K562 (cell line): ENCODE results near the gene RNF166. TPM values are rescaled to one million over a fixed set of nuclear protein-coding genes. Genes with fewer than 3 reads are reported as not detected.
A peak's percentile ranks its signal among the peaks of the same experiment; 100 is the strongest.

ENCODE experiments used
- DMBX1 ChIP-seq: fragments of 250-450 bp; sonication (Bioruptor Pico); IDR thresholded peaks from 2 replicates; pipeline ENCODE4 v1.8.0; 2022; ENCODE audit warnings: inconsistent platforms, mild to moderate bottlenecking, moderate library complexity, borderline replicate concordance
- EGR1 ChIP-seq: fragments of 450-650 bp; conservative IDR thresholded peaks from 2 replicates; pipeline ENCODE4 v1.6.1; 2017; ENCODE audit warnings: mild to moderate bottlenecking
- EP400 ChIP-seq: fragments of 450-650 bp; IDR thresholded peaks from 2 replicates; pipeline ENCODE4 v1.6.1; 2017; ENCODE audit warnings: antibody characterized with exemption, mild to moderate bottlenecking, moderate library complexity
- HCFC1 ChIP-seq: IDR thresholded peaks from 2 replicates; pipeline ENCODE4 v1.6.1; 2012; ENCODE audit warnings: low read depth, low read length, improper control_type of control experiment
- POLR3G ChIP-seq: IDR thresholded peaks from 2 replicates; pipeline ENCODE4 v1.6.1; 2011; ENCODE audit not compliant: insufficient read length, insufficient replicate concordance; ENCODE audit errors: extremely low read depth
- PRPF4 ChIP-seq: fragments of 200-400 bp; formaldehyde crosslinking; IDR thresholded peaks from one replicate; pipeline ENCODE4 v1.6.1; 2017; ENCODE audit warnings: low read length, low read depth, mild to moderate bottlenecking; ENCODE audit not compliant: insufficient read depth, poor library complexity, severe bottlenecking
- RAD21 ChIP-seq, 2 experiments: fragments of 250-450 bp in 1 of 2; fragments of 450-650 bp in 1 of 2; sonication (Bioruptor Pico) in 1 of 2; formaldehyde crosslinking in 1 of 2; IDR thresholded peaks in 1 of 2; conservative IDR thresholded peaks in 1 of 2; 2 replicates each; pipeline versions ENCODE4 v1.4.0 to v1.8.0; 2020 to 2022; ENCODE audit warnings: mild to moderate bottlenecking in 2 of 2, moderate library complexity in 1 of 2
- RFX5 ChIP-seq: IDR thresholded peaks from 2 replicates; pipeline ENCODE4 v1.6.1; 2011; ENCODE audit warnings: low read depth, mild to moderate bottlenecking, improper control_type of control experiment, low read length
- TGIF2 ChIP-seq: sonication (generic); formaldehyde crosslinking; IDR thresholded peaks from 2 replicates; pipeline ENCODE4 v1.8.1; 2022; ENCODE audit warnings: mild to moderate bottlenecking, missing genetic modification reagents, moderate library complexity
- THRAP3 ChIP-seq: fragments of 450-650 bp; IDR thresholded peaks from 2 replicates; pipeline ENCODE4 v1.6.1; 2016; ENCODE audit warnings: mild to moderate bottlenecking, inconsistent platforms, borderline replicate concordance
- TSC22D4 ChIP-seq: fragments of 450-650 bp; IDR thresholded peaks from 2 replicates; pipeline ENCODE4 v1.6.1; 2016; ENCODE audit warnings: missing genetic modification characterization, missing biosample characterization, control low read depth
- ZBTB1 ChIP-seq: sonication (generic); formaldehyde crosslinking; IDR thresholded peaks from 2 replicates; pipeline ENCODE4 v1.8.1; 2023; ENCODE audit warnings: missing genetic modification reagents, low read depth, mild to moderate bottlenecking, borderline replicate concordance
- ZNF764 ChIP-seq: fragments of 250-450 bp; sonication (Bioruptor Pico); IDR thresholded peaks from 2 replicates; pipeline ENCODE4 v1.4.0; 2020; ENCODE audit warnings: low read depth, mild to moderate bottlenecking, moderate library complexity
- polyA plus RNA-seq, 8 experiments: library from polyadenylated mRNA; depleted of rRNA in 4 of 8; stranded (reverse) in 5 of 8; unstranded in 3 of 8; fragments of >200 nt; fragmentation: Nextera tagmentation in 2 of 8; fragmentation: Illumina TruSeq in 1 of 8; extraction: Ambion mirVana in 2 of 8; extraction: Trizol in 1 of 8; gene quantifications; 2 replicates each; pipeline versions ENCODE4 v1.2.1 to v1.2.3, GENCODE V29; 2011 to 2014; ENCODE audit warnings: inconsistent platforms in 1 of 8, missing spikeins in 1 of 8
- total RNA-seq, 7 experiments: library from RNA; depleted of rRNA in 6 of 7; stranded (reverse); fragments of >200 nt in 6 of 7; fragmentation: Illumina TruSeq in 2 of 7; extraction: Trizol in 2 of 7; gene quantifications; 2 replicates each; pipeline versions ENCODE4 v1.2.1 to v1.2.3, GENCODE V29; 2011 to 2021; ENCODE audit warnings: low replicate concordance in 1 of 7
- TF ChIP-seq, protein P1 (sequence below): fragments of 250-450 bp; sonication (Bioruptor Pico); IDR thresholded peaks from 2 replicates; pipeline ENCODE4 v1.4.0; 2020; ENCODE audit warnings: mild to moderate bottlenecking
- TF ChIP-seq, protein P2 (sequence below): sonication (generic); formaldehyde crosslinking; IDR thresholded peaks from 2 replicates; pipeline ENCODE4 v1.8.0; 2022; ENCODE audit warnings: mild to moderate bottlenecking, missing genetic modification reagents
- TF ChIP-seq, protein P3 (sequence below), 2 experiments: fragments of 450-650 bp; conservative IDR thresholded peaks; 2 replicates each; pipeline ENCODE4 v1.6.1; 2017; ENCODE audit warnings: mild to moderate bottlenecking in 2 of 2, moderate library complexity in 2 of 2
- TF ChIP-seq, protein P4 (sequence below): sonication (generic); formaldehyde crosslinking; IDR thresholded peaks from 2 replicates; pipeline ENCODE4 v1.8.0; 2022; ENCODE audit warnings: mild to moderate bottlenecking, low read depth, missing genetic modification reagents
- TF ChIP-seq, protein P5 (sequence below): sonication (generic); formaldehyde crosslinking; IDR thresholded peaks from 2 replicates; pipeline ENCODE4 v1.8.0; 2022; ENCODE audit warnings: mild to moderate bottlenecking, missing genetic modification reagents

RNF166 gene
- total and polyA plus RNA-seq, 9 of the 15 experiments (the other 6 are each of a cell fraction or from before 2014, with no cell fraction given), result 0.56 to 60.3 (median 19.5) TPM

DNA sequence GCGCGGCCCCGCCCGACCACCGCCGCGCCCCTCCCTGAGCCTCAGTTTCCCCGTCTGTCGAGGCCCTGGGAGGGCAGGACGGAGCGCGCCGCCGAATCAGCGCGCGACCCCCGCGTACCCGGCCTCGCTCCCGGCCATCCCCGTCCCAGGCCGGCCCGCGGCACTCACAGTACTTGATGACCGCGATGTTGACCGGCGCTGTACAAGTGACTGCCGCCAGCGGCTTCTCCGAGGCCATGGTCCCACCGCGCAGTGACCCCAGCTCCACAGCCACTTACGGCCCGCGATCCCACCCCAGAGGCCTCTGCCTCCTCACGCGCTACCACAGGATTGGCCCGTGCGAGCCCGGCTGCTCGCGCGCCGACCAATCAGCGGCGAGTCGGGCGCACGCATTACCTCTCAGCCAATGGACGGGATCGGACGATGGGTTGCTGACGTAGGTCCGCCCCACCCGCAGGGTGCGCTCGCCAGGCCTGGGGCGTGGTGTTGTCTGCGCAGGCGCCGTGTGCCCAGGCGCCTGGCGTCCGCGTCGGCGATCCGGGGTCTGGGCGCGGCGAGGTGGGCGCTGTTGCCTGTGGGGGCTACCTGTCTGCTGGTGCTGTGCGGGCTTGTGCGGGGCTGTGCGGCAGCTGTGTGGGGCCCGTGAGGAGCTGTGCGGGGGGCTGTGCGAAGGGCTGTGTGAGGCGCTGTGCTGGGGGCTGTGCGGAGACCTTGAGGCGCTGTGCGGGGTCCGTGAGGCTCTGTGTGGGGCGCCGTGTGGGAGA, 43.2 kb downstream of the RNF166 start, which contains the start of gene MVD (continued):
- TF ChIP-seq, protein P1, sequence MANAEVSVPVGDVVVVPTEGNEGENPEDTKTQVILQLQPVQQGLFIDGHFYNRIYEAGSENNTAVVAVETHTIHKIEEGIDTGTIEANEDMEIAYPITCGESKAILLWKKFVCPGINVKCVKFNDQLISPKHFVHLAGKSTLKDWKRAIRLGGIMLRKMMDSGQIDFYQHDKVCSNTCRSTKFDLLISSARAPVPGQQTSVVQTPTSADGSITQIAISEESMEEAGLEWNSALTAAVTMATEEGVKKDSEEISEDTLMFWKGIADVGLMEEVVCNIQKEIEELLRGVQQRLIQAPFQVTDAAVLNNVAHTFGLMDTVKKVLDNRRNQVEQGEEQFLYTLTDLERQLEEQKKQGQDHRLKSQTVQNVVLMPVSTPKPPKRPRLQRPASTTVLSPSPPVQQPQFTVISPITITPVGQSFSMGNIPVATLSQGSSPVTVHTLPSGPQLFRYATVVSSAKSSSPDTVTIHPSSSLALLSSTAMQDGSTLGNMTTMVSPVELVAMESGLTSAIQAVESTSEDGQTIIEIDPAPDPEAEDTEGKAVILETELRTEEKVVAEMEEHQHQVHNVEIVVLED (CRISPR knock-in tag), result peak; percentile 70
- TF ChIP-seq, protein P2, sequence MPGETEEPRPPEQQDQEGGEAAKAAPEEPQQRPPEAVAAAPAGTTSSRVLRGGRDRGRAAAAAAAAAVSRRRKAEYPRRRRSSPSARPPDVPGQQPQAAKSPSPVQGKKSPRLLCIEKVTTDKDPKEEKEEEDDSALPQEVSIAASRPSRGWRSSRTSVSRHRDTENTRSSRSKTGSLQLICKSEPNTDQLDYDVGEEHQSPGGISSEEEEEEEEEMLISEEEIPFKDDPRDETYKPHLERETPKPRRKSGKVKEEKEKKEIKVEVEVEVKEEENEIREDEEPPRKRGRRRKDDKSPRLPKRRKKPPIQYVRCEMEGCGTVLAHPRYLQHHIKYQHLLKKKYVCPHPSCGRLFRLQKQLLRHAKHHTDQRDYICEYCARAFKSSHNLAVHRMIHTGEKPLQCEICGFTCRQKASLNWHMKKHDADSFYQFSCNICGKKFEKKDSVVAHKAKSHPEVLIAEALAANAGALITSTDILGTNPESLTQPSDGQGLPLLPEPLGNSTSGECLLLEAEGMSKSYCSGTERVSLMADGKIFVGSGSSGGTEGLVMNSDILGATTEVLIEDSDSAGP (CRISPR knock-in tag), result peak; percentile 26; the same call in 1 of the 2 replicates
- TF ChIP-seq DMBX1 (peak; percentile 35; the same call in 1 of the 2 replicates), TGIF2 (CRISPR knock-in tag) (no peak), TSC22D4 (no peak), RFX5 (0 out of 2 replicates have a peak, but pooled peaks have one; percentile 39), HCFC1 (peak; percentile 72), PRPF4 (peak; percentile 32), ZNF764 (CRISPR knock-in tag) (no peak), RAD21 (CRISPR knock-in tag; conservative IDR thresholded peaks at IDR 0.05 in 1 of 2, IDR thresholded peaks at IDR 0.05 in 1 of 2) (peak in 1 of 2 experiments; percentile 11; a peak in 1 of 4 replicates), ZBTB1 (peak; percentile 82), EGR1 (peak; percentile 69; the same call in 1 of the 2 replicates), POLR3G (no peak), THRAP3 (no peak), EP400 (peak; percentile 82; the same call in 1 of the 2 replicates)
- TF ChIP-seq, protein P3, sequence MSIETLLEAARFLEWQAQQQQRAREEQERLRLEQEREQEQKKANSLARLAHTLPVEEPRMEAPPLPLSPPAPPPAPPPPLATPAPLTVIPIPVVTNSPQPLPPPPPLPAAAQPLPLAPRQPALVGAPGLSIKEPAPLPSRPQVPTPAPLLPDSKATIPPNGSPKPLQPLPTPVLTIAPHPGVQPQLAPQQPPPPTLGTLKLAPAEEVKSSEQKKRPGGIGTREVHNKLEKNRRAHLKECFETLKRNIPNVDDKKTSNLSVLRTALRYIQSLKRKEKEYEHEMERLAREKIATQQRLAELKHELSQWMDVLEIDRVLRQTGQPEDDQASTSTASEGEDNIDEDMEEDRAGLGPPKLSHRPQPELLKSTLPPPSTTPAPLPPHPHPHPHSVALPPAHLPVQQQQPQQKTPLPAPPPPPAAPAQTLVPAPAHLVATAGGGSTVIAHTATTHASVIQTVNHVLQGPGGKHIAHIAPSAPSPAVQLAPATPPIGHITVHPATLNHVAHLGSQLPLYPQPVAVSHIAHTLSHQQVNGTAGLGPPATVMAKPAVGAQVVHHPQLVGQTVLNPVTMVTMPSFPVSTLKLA (conservative IDR thresholded peaks at IDR 0.05), result peak; percentile 96 to 98
- TF ChIP-seq, protein P4, sequence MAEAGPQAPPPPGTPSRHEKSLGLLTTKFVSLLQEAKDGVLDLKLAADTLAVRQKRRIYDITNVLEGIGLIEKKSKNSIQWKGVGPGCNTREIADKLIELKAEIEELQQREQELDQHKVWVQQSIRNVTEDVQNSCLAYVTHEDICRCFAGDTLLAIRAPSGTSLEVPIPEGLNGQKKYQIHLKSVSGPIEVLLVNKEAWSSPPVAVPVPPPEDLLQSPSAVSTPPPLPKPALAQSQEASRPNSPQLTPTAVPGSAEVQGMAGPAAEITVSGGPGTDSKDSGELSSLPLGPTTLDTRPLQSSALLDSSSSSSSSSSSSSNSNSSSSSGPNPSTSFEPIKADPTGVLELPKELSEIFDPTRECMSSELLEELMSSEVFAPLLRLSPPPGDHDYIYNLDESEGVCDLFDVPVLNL (CRISPR knock-in tag), result 0 out of 2 replicates have a peak, but pooled peaks have one; percentile 51
- TF ChIP-seq, protein P5, sequence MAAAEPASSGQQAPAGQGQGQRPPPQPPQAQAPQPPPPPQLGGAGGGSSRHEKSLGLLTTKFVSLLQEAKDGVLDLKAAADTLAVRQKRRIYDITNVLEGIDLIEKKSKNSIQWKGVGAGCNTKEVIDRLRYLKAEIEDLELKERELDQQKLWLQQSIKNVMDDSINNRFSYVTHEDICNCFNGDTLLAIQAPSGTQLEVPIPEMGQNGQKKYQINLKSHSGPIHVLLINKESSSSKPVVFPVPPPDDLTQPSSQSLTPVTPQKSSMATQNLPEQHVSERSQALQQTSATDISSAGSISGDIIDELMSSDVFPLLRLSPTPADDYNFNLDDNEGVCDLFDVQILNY (CRISPR knock-in tag), result peak; percentile 82
